Measurements from ENCODE around the gene ITGB3.

Gene ITGB3

DNA sequence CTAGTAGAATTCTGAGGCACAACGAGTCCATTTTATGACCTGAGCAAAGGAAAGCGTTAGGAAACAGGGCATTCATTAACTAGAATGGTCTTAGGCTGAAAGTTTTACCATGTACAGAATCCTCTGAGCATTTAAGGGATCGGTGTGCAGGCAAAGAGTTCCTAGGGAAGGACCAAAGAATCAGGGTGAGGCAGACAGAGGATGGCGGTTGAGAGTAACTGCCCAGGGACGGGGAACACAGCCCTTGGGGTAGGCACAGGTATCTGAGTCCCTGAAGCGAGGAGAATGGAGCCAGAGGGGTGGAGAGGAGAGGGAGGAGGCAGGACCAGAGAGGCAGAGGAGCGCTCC, 14.0 kb upstream of the ITGB3 start:
- Histone ChIP-seq H3K9ac (ENCODE audit: low read length) (no peak overlapping the region), H3K4me2 (ENCODE audit: low read length) (no peak overlapping the region), H3K4me1 (ENCODE audit: low read length) (peaks cover 18% of the 10 kb centered on the region), H2AFZ (ENCODE audit: low read depth, low read length) (no peak overlapping the region), H3K36me3 (replicated peaks; ENCODE audit: low read depth, low read length) (no peaks in the 10 kb centered on the region), H3K4me3 (ENCODE audit: low read length) (no peak overlapping the region), H3K9me3 (ENCODE audit: insufficient read depth, low read length) (no peaks in the 10 kb centered on the region), H3K27ac (ENCODE audit: low read length) (no peak overlapping the region), H3K79me2 (ENCODE audit: low read length) (no peaks in the 10 kb centered on the region), H4K20me1 (ENCODE audit: insufficient read depth, low read length) (no peaks in the 10 kb centered on the region), H3K27me3 (ENCODE audit: low read depth, low read length) (no peaks in the 10 kb centered on the region)
- no peak for TF ChIP-seq EZH2phosphoT487 (IDR thresholded peaks at IDR 0.05; ENCODE audit: low read depth)
- TF ChIP-seq, protein P1, sequence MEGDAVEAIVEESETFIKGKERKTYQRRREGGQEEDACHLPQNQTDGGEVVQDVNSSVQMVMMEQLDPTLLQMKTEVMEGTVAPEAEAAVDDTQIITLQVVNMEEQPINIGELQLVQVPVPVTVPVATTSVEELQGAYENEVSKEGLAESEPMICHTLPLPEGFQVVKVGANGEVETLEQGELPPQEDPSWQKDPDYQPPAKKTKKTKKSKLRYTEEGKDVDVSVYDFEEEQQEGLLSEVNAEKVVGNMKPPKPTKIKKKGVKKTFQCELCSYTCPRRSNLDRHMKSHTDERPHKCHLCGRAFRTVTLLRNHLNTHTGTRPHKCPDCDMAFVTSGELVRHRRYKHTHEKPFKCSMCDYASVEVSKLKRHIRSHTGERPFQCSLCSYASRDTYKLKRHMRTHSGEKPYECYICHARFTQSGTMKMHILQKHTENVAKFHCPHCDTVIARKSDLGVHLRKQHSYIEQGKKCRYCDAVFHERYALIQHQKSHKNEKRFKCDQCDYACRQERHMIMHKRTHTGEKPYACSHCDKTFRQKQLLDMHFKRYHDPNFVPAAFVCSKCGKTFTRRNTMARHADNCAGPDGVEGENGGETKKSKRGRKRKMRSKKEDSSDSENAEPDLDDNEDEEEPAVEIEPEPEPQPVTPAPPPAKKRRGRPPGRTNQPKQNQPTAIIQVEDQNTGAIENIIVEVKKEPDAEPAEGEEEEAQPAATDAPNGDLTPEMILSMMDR (IDR thresholded peaks at IDR 0.05; ENCODE audit: low read depth, low read length), result no peak

DNA sequence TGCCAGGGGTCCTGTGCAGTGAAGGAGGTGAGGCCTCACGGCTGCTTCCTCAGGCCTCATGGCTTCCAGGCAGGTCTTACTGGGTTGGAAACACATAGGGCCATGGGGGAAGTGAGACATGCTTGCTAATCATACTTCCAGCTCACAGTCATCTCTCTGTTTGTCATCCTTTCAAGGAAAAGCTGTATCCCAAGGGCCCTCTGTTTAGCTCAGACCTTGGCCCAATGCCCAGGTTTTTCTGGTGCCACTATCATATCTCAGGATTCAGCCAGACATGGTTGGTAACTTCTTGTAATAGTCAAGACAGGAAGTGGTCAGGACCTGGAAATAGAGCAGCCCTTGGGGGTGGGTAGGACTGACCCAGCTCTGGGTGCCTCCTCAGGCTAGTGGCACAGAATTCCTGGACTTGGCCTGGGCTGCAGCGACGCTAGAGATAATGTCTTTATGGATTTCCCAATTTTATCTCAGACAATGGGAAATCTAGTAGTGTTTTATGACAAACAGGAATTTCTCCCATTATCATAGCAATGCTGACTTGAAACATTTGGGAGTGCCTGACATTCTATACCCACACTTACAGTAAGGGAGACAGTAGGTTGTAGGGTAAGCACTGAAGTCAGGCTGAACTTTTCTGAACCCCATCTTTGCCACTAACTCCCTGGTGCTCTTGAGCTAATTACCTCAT, 13.5 kb upstream of the ITGB3 start:
- Histone ChIP-seq H3K27me3 (ENCODE audit: low read depth, low read length) (0 out of 2 replicates have a peak, but pooled peaks cover 2% of the 10 kb centered on the region), H2AFZ (ENCODE audit: low read depth, low read length) (peak overlapping the region; percentile 73; the same call in 1 of the 2 replicates), H3K9me3 (ENCODE audit: insufficient read depth, low read length) (no peaks in the 10 kb centered on the region), H3K4me2 (ENCODE audit: low read length) (no peak overlapping the region; the same call in 1 of the 2 replicates), H3K36me3 (replicated peaks; ENCODE audit: low read depth, low read length) (no peaks in the 10 kb centered on the region), H3K27ac (ENCODE audit: low read length) (no peak overlapping the region), H4K20me1 (ENCODE audit: insufficient read depth, low read length) (no peaks in the 10 kb centered on the region), H3K4me1 (ENCODE audit: low read length) (peaks cover 18% of the 10 kb centered on the region), H3K79me2 (ENCODE audit: low read length) (no peaks in the 10 kb centered on the region), H3K4me3 (ENCODE audit: low read length) (no peak overlapping the region), H3K9ac (ENCODE audit: low read length) (no peak overlapping the region)
- no peak for TF ChIP-seq EZH2phosphoT487 (IDR thresholded peaks at IDR 0.05; ENCODE audit: low read depth)
- TF ChIP-seq, protein P1 (IDR thresholded peaks at IDR 0.05; ENCODE audit: low read depth, low read length), result no peak

DNA sequence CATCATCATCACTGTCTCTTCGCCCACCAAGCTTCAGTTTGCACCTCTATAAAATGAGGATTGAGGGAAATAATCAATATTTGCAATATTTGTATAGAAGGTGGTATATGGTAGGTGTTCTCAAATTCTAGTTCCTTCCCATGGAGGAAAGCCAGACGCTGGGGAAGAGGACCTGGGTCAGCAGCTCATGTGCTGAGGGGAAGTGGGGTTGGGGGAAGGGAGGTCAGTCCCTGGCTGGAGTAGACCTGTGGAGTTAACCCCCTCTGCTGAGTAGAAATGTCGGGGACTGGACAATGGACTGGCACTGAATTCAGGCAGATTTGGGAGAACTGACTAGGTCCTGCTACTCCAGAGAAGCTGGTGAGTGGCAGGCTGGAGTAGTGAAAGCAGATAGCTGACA, 12.8 kb upstream of the ITGB3 start:
- no peaks in the 10 kb centered on the region for H3K79me2 ChIP-seq (ENCODE audit: low read length)
- no peak overlapping the region for H2AFZ ChIP-seq (ENCODE audit: low read depth, low read length)
- no peaks in the 10 kb centered on the region for H3K36me3 ChIP-seq (replicated peaks; ENCODE audit: low read depth, low read length)
- H3K4me3 ChIP-seq (ENCODE audit: low read length), result no peak overlapping the region
- H3K27me3 ChIP-seq (ENCODE audit: low read depth, low read length), result 0 out of 2 replicates have a peak, but pooled peaks cover 9% of the 10 kb centered on the region
- no peak overlapping the region for H3K4me2 ChIP-seq (ENCODE audit: low read length)
- H3K27ac ChIP-seq (ENCODE audit: low read length), result no peak overlapping the region
- H3K9ac ChIP-seq (ENCODE audit: low read length), result no peak overlapping the region
- H3K4me1 ChIP-seq (ENCODE audit: low read length), result peaks cover 18% of the 10 kb centered on the region
- no peaks in the 10 kb centered on the region for H3K9me3 ChIP-seq (ENCODE audit: insufficient read depth, low read length)
- H4K20me1 ChIP-seq (ENCODE audit: insufficient read depth, low read length), result no peaks in the 10 kb centered on the region
- TF ChIP-seq, protein P1 (IDR thresholded peaks at IDR 0.05; ENCODE audit: low read depth, low read length), result no peak
- no peak for TF ChIP-seq EZH2phosphoT487 (IDR thresholded peaks at IDR 0.05; ENCODE audit: low read depth)

DNA sequence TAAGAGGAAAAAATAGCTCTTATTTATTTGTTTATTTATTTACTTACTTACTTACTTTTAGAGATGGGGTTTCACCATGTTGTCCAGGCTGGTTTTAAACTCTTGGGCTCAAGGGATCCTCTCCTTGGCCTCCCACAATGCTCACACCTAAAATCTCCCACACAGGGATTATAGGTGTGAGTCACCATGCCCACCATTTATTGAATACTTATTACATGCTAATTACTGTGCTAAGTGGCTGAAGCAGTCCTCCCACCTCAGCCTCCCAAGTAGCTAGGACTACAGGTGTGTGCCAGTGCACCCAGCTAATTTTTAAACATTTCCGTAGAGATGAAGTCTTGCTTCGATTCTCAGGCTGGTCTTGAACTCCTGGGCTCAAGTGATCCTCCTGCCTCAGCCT, 11.0 kb upstream of the ITGB3 start:
- Histone ChIP-seq H3K9me3 (ENCODE audit: insufficient read depth, low read length) (no peaks in the 10 kb centered on the region), H3K4me2 (ENCODE audit: low read length) (no peak overlapping the region), H4K20me1 (ENCODE audit: insufficient read depth, low read length) (no peaks in the 10 kb centered on the region), H3K79me2 (ENCODE audit: low read length) (no peaks in the 10 kb centered on the region), H2AFZ (ENCODE audit: low read depth, low read length) (no peak overlapping the region), H3K9ac (ENCODE audit: low read length) (no peak overlapping the region), H3K4me1 (ENCODE audit: low read length) (peaks cover 18% of the 10 kb centered on the region), H3K4me3 (ENCODE audit: low read length) (no peak overlapping the region), H3K27ac (ENCODE audit: low read length) (no peak overlapping the region), H3K36me3 (replicated peaks; ENCODE audit: low read depth, low read length) (no peaks in the 10 kb centered on the region), H3K27me3 (ENCODE audit: low read depth, low read length) (0 out of 2 replicates have a peak, but pooled peaks cover 13% of the 10 kb centered on the region)
- TF ChIP-seq EZH2phosphoT487 (IDR thresholded peaks at IDR 0.05; ENCODE audit: low read depth), result no peak
- TF ChIP-seq, protein P1 (IDR thresholded peaks at IDR 0.05; ENCODE audit: low read depth, low read length), result no peak
